Thyroid gland (tissue), 4 donors: ENCODE measurements around the gene SH2D1B. TPM values are rescaled to one million over a fixed set of nuclear protein-coding genes. Genes with fewer than 3 reads are reported as not detected.

Source experiments
- DNase-seq, 2 donors: peaks; one replicate each; pipeline ENCODE4 v3.0.0-alpha.2; 2019
- H3K27ac ChIP-seq, 3 donors: fragments of 200-600 bp; sonication (generic); 1 replicate in 2 of 3; 2 replicates in 1 of 3; pipeline ENCODE4 v1.5.1; 2016 to 2019; ENCODE audit warnings: mild to moderate bottlenecking in 1 of 3, moderate library complexity in 1 of 3
- H3K27me3 ChIP-seq: fragments of 200-600 bp; sonication (generic); one replicate; pipeline ENCODE4 v1.5.1; 2019
- H3K36me3 ChIP-seq, 2 donors: fragments of 200-600 bp; sonication (generic); one replicate each; pipeline ENCODE4 v1.5.1; 2016 to 2019
- H3K4me1 ChIP-seq, 2 donors: fragments of 200-600 bp; sonication (generic); one replicate each; pipeline ENCODE4 v1.5.1; 2017 to 2019
- H3K4me3 ChIP-seq, 3 donors: fragments of 200-600 bp; sonication (generic); replicated peaks in 1 of 3; 1 replicate in 2 of 3; 2 replicates in 1 of 3; pipeline ENCODE4 v1.5.1; 2016; ENCODE audit warnings: mild to moderate bottlenecking in 1 of 3
- H3K9me3 ChIP-seq: fragments of 200-600 bp; sonication (generic); one replicate; pipeline ENCODE4 v1.5.1; 2017
- POLR2A ChIP-seq, 2 donors: fragments of 450-650 bp; IDR thresholded peaks; one replicate each; pipeline ENCODE4 v1.6.1; 2017; ENCODE audit warnings: antibody characterized with exemption in 2 of 2, mild to moderate bottlenecking in 2 of 2, moderate library complexity in 1 of 2
- WGBS, 2 donors: methylation state at CpG; one replicate each; pipeline ENCODE4 v1.1.5; 2017; 5-methylcytosine and 5-hydroxymethylcytosine counted together
- intact Hi-C: fragments of 100-400 bp; cut with DNase I; formaldehyde crosslinking; loops from one replicate; pipeline ENCODE4 v1.15.1; 2023
- total RNA-seq, 4 donors: library from RNA; depleted of rRNA; stranded (reverse); fragments of >200 nt; gene quantifications; one replicate each; pipeline ENCODE4 v1.2.3, GENCODE V29; 2016
- TF ChIP-seq, protein P1 (sequence below), 6 experiments: fragments of 200-600 bp in 3 of 6; fragments of 450-650 bp in 3 of 6; sonication (generic) in 3 of 6; IDR thresholded peaks; one replicate each; pipeline ENCODE4 v1.5.1; 2016 to 2019; ENCODE audit warnings: antibody characterized with exemption in 6 of 6, mild to moderate bottlenecking in 2 of 6, inconsistent platforms in 1 of 6, moderate library complexity in 1 of 6

SH2D1B gene
- total RNA-seq, 4 donors from 2014 or later: not detected

DNA sequence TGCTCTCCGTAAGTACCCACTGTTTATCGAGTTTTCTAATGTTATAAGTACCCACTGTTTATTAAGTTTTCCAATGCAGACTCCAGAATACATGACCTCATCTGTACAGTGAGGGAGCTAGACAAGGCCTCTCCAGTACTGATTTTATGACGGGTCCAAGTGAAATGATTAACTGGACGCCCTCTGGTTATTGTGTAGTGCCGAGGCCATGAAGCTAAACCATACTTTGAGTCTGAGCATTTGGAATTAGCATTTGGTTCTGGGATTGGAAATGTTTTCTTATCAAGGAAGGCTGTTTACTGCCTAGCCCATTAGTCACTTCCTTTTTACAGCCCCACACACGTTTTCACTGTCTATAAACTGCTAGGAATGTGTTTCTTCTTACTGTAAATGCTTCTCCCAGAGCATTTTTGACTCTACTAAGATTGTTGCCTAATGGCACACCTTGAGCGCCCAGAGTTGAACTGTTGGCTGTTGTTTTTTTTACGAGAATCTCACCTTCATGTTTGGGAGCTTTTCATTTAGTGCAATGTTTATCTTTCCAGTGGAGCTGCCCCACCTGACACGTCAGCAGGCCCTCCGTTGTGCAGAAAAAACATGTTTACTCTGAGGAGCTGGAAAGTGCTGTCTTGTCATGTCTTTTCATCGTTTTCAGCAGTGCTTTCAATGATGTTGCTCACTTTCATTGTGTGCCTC lies 62.2 kb downstream of the SH2D1B start:
- Histone ChIP-seq H3K36me3 (no peaks in the 10 kb centered on the region), H3K4me1 (no peaks in the 10 kb centered on the region), H3K4me3 (no peak overlapping the region), H3K27me3 (no peaks in the 10 kb centered on the region), H3K9me3 (no peaks in the 10 kb centered on the region), H3K27ac (no peak overlapping the region)
- no peak for DNase-seq
- TF ChIP-seq POLR2A (IDR thresholded peaks at IDR 0.05): no peak
- TF ChIP-seq, protein P1, sequence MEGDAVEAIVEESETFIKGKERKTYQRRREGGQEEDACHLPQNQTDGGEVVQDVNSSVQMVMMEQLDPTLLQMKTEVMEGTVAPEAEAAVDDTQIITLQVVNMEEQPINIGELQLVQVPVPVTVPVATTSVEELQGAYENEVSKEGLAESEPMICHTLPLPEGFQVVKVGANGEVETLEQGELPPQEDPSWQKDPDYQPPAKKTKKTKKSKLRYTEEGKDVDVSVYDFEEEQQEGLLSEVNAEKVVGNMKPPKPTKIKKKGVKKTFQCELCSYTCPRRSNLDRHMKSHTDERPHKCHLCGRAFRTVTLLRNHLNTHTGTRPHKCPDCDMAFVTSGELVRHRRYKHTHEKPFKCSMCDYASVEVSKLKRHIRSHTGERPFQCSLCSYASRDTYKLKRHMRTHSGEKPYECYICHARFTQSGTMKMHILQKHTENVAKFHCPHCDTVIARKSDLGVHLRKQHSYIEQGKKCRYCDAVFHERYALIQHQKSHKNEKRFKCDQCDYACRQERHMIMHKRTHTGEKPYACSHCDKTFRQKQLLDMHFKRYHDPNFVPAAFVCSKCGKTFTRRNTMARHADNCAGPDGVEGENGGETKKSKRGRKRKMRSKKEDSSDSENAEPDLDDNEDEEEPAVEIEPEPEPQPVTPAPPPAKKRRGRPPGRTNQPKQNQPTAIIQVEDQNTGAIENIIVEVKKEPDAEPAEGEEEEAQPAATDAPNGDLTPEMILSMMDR (IDR thresholded peaks at IDR 0.05): no peak
- intact Hi-C loops: no loop called here
- WGBS, 2 donors: 65 to 70% methylated on average over 11 of the region's 11 CpGs

DNA sequence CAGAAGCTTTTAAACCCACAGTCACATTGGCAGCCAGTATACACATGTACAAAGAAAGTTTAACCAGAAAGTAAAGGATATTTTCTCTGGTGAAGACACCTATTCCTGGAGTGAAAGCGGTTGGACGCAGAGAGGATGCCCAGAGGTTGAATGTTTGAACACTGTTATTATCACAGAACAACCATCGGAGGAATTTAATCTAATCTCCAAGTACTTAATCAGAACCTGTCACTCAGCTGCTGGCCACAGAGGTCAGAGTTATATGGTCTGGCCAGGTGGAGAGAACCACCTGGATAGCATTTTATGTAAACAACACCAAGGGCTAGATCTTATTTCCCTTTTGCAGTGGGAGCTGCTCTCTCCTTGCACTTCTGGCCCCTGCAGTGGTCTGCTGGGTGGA lies 64.7 kb downstream of the SH2D1B start:
- no peaks in the 10 kb centered on the region for H3K9me3 ChIP-seq
- no peak overlapping the region for H3K27ac ChIP-seq
- DNase-seq: no peak
- H3K4me3 ChIP-seq: no peak overlapping the region
- TF ChIP-seq POLR2A (IDR thresholded peaks at IDR 0.05): no peak
- TF ChIP-seq, protein P1 (IDR thresholded peaks at IDR 0.05): no peak
- H3K36me3 ChIP-seq: no peaks in the 10 kb centered on the region
- H3K27me3 ChIP-seq: no peaks in the 10 kb centered on the region
- intact Hi-C loops: no loop called here
- H3K4me1 ChIP-seq: no peaks in the 10 kb centered on the region
- WGBS, 2 donors: 65% methylated on average over 3 of the region's 3 CpGs

Other genes starting within 250 kb of the SH2D1B start
- gene SPATA46, start 35.3 kb downstream of the SH2D1B start, total RNA-seq: not detected
- 1 to 10 TPM in 3 of 4 donors, under 1 TPM in 1; 0.13 to 4.0 (median 2.3) TPM for gene C1orf226, start 30.4 kb downstream of the SH2D1B start, total RNA-seq
- 10 to 100 TPM; 44.3 to 62.0 (median 57.1) TPM for gene UHMK1, start 85.7 kb upstream of the SH2D1B start, total RNA-seq
- 10 to 100 TPM; 39.2 to 84.7 (median 64.0) TPM for gene UAP1, start 149.6 kb upstream of the SH2D1B start, total RNA-seq
- 10 to 100 TPM; 40.9 to 88.8 (median 56.6) TPM for gene DDR2, start 220.3 kb upstream of the SH2D1B start, total RNA-seq